Measurements from ENCODE around the gene DDX54.

DDX54 gene

DNA sequence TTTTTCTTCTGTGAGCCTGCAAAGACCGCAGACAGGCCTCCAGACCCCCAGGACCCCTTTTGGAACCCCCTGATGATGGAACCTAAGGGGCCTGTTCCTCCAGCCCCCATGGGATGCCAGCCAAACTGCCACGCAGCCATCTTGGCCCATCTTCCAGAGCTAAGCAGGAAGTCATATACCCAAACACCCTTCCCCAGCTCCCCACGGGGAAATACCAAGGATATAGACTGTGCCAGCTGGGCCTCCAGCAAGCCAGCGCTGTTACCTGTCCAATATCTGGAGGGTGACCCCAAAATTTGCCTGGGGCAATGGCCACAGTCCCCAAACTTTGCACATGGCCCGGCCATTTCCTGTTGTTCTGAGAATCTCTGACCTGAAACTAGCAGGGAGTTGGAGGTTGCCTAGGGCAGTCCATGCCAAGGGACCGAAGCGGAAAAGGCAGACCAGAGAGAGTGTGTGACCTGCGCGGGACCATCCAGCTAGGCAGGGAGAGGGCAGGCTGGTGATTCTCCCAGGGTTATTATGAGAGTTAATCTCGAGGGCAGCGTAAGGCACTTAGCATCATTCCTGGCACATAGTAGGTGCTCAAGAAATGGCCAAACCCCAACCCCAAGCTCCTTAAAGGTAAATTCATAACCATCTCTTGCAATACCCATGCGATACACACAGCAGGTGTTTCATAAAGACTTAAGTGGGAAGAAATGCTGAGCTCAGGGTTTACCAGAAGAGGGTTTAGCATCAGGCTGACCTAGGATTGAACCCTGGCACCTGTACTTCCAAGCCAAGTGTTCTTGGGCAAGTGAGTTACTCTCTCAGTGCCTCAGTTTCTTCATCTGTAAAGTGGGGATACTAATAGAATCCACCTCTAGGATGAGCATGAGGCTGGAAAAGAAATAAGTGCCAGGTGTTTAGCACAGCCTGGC is 47.2 kb downstream of the DDX54 start:
- Mint-ChIP-seq H3K9me3 (no peaks in the 10 kb centered on the region), H3K4me1 (ENCODE audit: low read depth) (peaks cover 27% of the 10 kb centered on the region), H3K27me3 (peaks cover 8% of the 10 kb centered on the region), H3K27ac (no peak overlapping the region), H3K36me3 (ENCODE audit: low read depth) (no peaks in the 10 kb centered on the region), H3K4me3 (no peak overlapping the region)
- DNase-seq, result no peak

- Mint-ChIP-seq H3K4me3 (peak overlapping the region; percentile 74), H3K36me3 (ENCODE audit: low read depth) (no peaks in the 10 kb centered on the region), H3K27ac (peak overlapping the region; percentile 83), H3K9me3 (no peaks in the 10 kb centered on the region), H3K27me3 (peaks cover 8% of the 10 kb centered on the region), H3K4me1 (ENCODE audit: low read depth) (peaks cover 22% of the 10 kb centered on the region)
- DNase-seq, result no peak
These were observed 48.2 kb downstream of the DDX54 start for GRCh38 chr12:113136990-113137511.

- DNase-seq, result peak; percentile 71
- Mint-ChIP-seq H3K27me3 (peaks cover 8% of the 10 kb centered on the region), H3K27ac (peak overlapping the region; percentile 83), H3K9me3 (no peaks in the 10 kb centered on the region), H3K4me3 (peak overlapping the region; percentile 74), H3K36me3 (ENCODE audit: low read depth) (no peaks in the 10 kb centered on the region), H3K4me1 (ENCODE audit: low read depth) (peaks cover 19% of the 10 kb centered on the region)
These were observed 48.9 kb downstream of the DDX54 start for GRCh38 chr12:113136128-113136989.

DNA sequence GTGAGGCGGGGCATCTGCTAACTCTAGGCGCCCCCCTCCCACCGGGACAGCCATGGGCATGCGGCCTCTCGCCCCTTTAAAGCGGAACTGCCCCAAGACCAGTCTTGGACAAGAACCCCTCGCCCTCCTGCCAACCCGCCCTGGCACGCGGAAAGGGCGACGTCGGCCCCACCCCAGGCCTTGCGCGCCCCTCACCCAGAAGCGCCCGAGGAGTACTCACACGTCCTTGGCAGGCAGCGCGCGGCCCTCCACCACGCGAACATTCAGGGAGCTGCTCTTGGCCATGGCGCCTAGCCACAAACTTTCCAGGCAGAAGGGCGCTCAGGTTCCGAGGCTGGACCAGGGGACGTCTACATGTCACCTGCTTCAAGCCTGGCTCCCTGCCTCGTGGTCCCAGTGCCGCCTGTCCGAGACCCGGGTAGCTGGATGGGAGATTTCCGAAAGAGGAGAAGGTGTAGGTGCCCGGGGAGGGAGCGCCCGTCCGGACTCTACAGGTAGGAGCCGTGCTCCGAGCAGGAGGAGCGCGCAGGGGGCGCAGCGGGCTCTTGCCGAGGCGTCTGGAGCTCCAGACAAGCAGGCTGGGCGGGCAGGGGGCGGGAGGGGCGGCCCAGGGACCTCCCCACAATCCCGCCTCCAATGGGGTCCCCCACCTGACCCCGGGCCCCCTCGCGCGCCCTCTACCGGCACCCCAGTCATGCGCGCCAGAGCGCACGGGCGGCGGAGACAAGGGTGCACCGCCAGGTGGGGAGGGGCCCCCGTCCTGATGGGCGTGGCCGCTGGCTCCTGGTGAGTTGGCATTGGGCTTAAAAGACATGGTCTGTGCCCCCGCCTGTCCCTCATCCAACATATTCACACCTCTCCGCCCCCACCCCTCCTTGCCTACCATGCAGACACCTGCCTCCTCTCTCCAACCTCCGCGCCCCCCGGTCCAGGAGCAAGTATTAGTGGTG is 49.8 kb downstream of the DDX54 start, which contains the start of gene RASAL1:
Gene RASAL1, minus strand, starts transcription at position 584 of the 950 bp plus-strand sequence. Its CDS starts 299 bp downstream, at position 285.
- H3K36me3 Mint-ChIP-seq (ENCODE audit: low read depth), result no peaks in the 10 kb centered on the region
- peaks cover 19% of the 10 kb centered on the region for H3K4me1 Mint-ChIP-seq (ENCODE audit: low read depth)
- peak within 1 kb of the TSS; percentile 76 for H3K4me3 Mint-ChIP-seq
- peak within 1 kb of the TSS; percentile 83 for H3K27ac Mint-ChIP-seq
- peak; percentile 87 for DNase-seq
- H3K9me3 Mint-ChIP-seq, result no peaks in the 10 kb centered on the region
- H3K27me3 Mint-ChIP-seq, result peaks cover 8% of the 10 kb centered on the region

DNA sequence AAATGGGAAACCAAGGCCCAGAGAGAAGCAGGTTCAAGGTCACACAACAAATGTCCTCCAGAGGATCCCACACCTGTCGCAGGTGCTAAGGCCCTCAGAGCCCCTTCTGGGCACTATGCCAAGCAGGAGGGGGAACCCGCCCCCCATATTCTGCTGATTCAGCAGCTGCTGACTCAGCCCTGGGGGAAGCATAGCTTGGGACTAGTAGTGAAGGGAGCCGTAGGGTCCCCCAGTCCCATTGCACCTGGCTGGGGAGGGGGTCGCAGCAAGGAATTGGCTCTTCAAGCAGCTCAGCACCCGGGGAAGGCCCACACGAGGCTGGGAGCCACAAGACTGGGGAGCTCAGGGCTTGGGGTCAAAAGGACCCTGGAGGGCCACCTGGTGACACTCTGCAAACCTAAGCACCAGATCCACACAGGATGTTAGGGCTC is 50.7 kb downstream of the DDX54 start:
- H3K27me3 Mint-ChIP-seq, result peaks cover 8% of the 10 kb centered on the region
- H3K4me1 Mint-ChIP-seq (ENCODE audit: low read depth), result peaks cover 19% of the 10 kb centered on the region
- peak overlapping the region; percentile 76 for H3K4me3 Mint-ChIP-seq
- no peaks in the 10 kb centered on the region for H3K9me3 Mint-ChIP-seq
- no peaks in the 10 kb centered on the region for H3K36me3 Mint-ChIP-seq (ENCODE audit: low read depth)
- peak overlapping the region; percentile 33 for H3K27ac Mint-ChIP-seq
- DNase-seq, result no peak

DNA sequence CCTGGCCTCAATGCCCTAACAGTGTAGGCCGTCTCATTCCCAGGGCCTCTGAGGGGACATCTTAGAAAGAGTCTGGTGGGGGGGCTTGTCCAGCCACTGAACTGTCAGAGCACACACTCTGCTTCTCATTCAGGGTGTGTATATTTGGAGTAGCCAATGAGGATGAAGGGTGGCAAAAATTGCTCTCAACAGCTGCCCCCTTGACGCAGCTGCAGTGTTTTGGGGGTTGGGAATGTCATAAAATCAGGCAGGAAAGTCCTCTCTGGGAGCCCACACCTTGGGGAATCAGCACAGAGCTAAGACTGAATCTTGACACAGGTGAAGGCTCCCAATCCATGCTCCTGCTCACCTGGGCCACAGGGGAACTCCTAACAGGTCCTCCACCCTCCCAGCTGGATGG is 51.2 kb downstream of the DDX54 start:
- H3K27me3 Mint-ChIP-seq, result peaks cover 8% of the 10 kb centered on the region
- no peak overlapping the region for H3K27ac Mint-ChIP-seq
- no peaks in the 10 kb centered on the region for H3K9me3 Mint-ChIP-seq
- DNase-seq, result no peak
- H3K4me3 Mint-ChIP-seq, result no peak overlapping the region
- no peaks in the 10 kb centered on the region for H3K36me3 Mint-ChIP-seq (ENCODE audit: low read depth)
- H3K4me1 Mint-ChIP-seq (ENCODE audit: low read depth), result peaks cover 19% of the 10 kb centered on the region

DNA sequence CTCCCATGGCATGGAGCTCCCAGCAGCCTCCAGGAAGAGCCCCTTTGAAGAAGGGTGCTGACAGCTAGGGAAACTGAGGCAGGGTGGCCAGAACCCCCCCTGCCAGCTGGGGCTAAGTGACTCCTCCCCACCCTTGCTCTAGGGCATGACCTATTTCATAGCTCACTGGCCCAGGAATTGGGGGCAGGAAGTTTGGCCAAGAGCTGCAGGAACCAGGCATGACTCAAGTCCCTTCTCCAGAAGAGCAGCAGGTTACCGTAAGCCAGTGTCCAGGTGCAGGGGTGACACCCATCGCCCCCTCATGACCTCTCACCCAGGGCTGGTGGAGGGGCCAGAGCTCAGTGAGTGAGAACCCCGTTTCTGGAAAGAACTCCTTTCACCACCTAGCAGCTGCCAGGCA is 51.6 kb downstream of the DDX54 start:
- no peaks in the 10 kb centered on the region for H3K9me3 Mint-ChIP-seq
- DNase-seq, result no peak
- H3K4me3 Mint-ChIP-seq, result no peak overlapping the region
- no peak overlapping the region for H3K27ac Mint-ChIP-seq
- peaks cover 19% of the 10 kb centered on the region for H3K4me1 Mint-ChIP-seq (ENCODE audit: low read depth)
- H3K36me3 Mint-ChIP-seq (ENCODE audit: low read depth), result no peaks in the 10 kb centered on the region
- peaks cover 8% of the 10 kb centered on the region for H3K27me3 Mint-ChIP-seq

DNA sequence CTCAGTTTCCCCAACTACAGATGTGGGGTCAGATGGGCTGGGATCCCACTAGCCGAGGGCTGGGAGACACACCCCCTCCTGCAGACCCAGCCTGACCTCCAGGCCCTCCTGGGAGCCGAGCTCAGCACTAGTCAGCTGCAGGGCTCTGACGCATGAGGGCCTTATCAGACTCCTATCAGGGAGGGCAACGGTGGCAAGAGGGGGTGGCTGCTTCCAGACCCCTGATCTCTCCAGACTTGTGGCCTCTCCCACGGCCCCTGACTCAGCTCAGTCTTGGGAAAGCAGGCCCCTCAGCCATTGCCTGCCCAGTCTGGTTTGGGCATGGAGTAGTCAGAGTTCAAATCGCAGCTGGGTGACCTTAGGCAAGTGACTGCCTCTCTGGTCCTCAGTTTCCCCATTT is 52.2 kb downstream of the DDX54 start:
- DNase-seq, result no peak
- Mint-ChIP-seq H3K4me1 (ENCODE audit: low read depth) (peaks cover 19% of the 10 kb centered on the region), H3K27ac (no peak overlapping the region), H3K36me3 (ENCODE audit: low read depth) (no peaks in the 10 kb centered on the region), H3K27me3 (peaks cover 8% of the 10 kb centered on the region), H3K9me3 (no peaks in the 10 kb centered on the region), H3K4me3 (no peak overlapping the region)

DNA sequence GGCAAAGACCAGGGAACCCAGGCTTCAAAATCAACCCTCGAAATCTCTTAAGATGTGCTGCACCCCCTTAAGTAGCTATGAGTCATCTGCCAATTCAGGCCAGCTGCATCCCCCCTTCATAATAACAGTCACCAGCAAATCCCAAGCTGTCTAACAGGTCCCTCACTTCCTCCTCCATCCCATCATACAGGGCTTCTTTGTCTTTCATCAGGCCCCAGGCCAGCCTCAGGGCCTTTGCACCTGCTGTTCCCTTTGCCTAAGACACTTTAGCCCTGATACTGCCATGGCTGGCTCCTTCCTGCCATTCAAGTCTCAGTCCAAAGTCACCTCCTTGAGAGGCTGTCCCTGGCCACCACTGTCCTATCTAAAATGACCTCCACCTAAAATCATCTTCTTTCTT is 53.7 kb downstream of the DDX54 start:
- H3K36me3 Mint-ChIP-seq (ENCODE audit: low read depth), result no peaks in the 10 kb centered on the region
- no peak for DNase-seq
- no peaks in the 10 kb centered on the region for H3K9me3 Mint-ChIP-seq
- peaks cover 14% of the 10 kb centered on the region for H3K4me1 Mint-ChIP-seq (ENCODE audit: low read depth)
- no peak overlapping the region for H3K27ac Mint-ChIP-seq
- no peak overlapping the region for H3K4me3 Mint-ChIP-seq
- H3K27me3 Mint-ChIP-seq, result peaks cover 3% of the 10 kb centered on the region

DNA sequence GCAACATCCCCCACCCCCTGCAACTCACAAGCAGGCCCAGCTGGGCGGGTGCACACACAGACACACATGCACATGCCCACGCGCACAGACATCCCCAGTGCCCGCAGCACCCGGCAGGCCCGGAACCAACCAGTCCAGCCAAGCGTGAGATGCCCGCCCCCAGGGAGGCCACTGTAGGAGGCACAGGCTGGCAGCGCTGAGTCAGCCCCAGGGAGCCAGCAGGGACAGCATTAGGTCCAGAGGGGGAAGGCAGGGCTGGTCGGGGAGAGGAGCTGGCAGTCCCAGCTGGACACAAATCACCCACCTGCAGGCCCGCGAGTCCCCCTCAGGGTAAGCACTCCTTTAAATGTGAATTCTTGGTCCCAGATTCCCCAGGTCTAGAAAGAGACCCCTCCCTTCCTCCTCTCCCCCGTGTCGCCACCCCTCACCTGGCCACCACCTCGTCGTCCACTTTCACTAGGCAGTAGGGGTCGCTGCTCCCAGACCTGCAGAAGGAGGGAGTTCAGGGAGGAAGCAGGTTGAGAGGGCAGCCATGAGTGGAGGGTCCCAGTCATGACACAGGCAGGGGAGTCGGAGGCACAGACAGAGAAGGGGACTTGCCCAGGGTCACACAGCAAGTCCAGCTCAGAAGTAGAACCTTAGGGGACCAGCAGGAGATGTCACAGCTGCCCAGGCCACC is 54.7 kb downstream of the DDX54 start:
- Mint-ChIP-seq H3K27ac (no peak overlapping the region), H3K36me3 (ENCODE audit: low read depth) (no peaks in the 10 kb centered on the region), H3K4me3 (no peak overlapping the region), H3K9me3 (no peaks in the 10 kb centered on the region), H3K27me3 (no peaks in the 10 kb centered on the region), H3K4me1 (ENCODE audit: low read depth) (peaks cover 6% of the 10 kb centered on the region)
- DNase-seq, result no peak

DNA sequence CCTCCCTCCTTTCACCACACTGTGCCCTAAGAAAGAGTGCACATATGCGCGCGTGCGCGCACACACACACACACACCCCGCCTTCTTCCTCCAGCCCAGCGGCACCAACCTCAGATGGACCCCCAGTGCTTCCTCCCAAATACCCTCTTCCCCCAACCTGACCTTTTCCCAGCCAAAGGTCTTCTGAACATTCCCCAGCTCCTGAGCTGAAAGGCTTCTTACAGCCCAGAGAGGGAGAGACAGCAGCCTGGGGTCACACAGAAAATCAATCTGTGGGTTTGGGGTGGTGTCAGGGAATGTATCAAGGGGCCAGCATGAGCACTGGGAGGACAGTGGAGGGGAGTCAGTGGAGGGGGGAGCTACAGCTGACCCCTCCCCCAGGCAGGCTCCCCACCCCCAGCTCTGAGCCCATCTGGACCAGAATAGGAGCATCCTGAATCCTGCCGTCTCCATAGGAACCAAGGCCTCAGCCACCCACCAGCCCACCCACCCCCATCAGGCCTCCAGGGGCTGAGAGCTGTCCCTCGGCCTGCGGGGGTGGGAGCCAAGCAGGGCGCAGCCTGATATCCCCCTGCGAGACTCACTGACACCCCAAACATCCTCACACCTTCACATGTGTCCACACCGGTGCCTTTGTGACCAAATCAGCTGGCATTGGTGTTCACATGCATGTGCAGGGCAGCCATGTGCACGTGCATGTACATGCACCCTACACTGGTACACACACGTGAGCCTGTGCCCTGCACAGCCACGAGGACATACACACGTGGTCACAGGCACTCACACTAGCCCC is 55.4 kb downstream of the DDX54 start:
- H3K4me1 Mint-ChIP-seq (ENCODE audit: low read depth), result peaks cover 2% of the 10 kb centered on the region
- no peaks in the 10 kb centered on the region for H3K9me3 Mint-ChIP-seq
- DNase-seq, result no peak
- no peaks in the 10 kb centered on the region for H3K27me3 Mint-ChIP-seq
- H3K4me3 Mint-ChIP-seq, result no peak overlapping the region
- no peaks in the 10 kb centered on the region for H3K36me3 Mint-ChIP-seq (ENCODE audit: low read depth)
- no peak overlapping the region for H3K27ac Mint-ChIP-seq

DNA sequence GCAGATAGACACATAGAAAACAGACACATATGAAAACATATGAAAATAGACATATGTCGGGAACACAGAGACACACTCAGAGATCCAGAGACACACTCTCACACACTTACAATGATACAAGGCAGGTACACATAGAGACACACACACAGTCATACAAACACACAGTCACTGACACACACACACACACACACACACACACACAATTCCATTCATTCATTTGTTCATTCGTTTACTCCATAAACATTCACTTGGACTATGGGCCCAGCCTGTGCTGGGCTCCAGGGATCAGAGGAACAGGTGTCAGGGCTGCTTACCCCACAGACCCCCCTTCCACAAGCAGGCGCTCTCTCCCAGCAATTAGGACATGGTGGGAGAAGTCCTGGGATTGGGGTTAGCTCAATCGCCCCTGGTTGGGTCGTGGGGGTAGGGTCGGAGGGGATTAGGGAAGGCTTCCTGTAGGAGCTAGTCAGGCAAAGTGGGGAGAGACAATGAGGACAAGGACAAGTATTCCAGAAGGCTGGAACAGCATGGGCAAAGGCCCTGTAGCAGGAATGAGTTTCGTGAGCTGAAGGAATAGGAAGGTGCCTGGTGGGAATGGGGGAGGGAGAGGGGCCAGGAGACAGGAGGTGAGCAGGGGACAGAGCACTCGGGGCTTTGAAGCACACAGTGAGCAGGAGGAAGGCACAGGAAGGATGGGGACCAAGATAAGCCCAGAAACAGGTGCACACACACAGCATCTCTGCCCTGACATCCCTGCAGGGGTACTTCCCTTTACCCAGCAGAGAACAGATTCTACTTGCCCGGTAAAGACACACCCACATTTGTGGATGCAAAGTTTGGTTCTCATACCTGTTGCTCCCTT is 56.2 kb downstream of the DDX54 start:
- no peaks in the 10 kb centered on the region for H3K36me3 Mint-ChIP-seq (ENCODE audit: low read depth)
- H3K27ac Mint-ChIP-seq, result peak overlapping the region; percentile 9

More for the DNA sequence above, 56.2 kb downstream of the DDX54 start:
- DNase-seq, result no peak
- Mint-ChIP-seq H3K4me3 (no peak overlapping the region), H3K27me3 (no peaks in the 10 kb centered on the region), H3K9me3 (no peaks in the 10 kb centered on the region), H3K4me1 (ENCODE audit: low read depth) (no peaks in the 10 kb centered on the region)

Data from activated T-cell treated with anti-CD3 and anti-CD28 coated beads, Interleukin-2, amount 50 U/mL, for 24 hours (primary cell).